Vagina (tissue), 2 donors: ENCODE results near the gene HES1.

Experiments used
- POLR2A ChIP-seq, 2 donors: fragments of 450-650 bp; IDR thresholded peaks; one replicate each; pipeline ENCODE4 v1.6.1; 2017; ENCODE audit warnings: antibody characterized with exemption in 2 of 2, mild to moderate bottlenecking in 2 of 2, moderate library complexity in 2 of 2
- POLR2AphosphoS5 ChIP-seq, 2 donors: sonication (generic); formaldehyde crosslinking; IDR thresholded peaks; one replicate each; pipeline ENCODE4 v1.9.0; 2017; ENCODE audit warnings: antibody characterized with exemption in 2 of 2, mild to moderate bottlenecking in 2 of 2, low read depth in 1 of 2; ENCODE audit not compliant: insufficient read depth in 1 of 2
- TF ChIP-seq, protein P1 (sequence below), 3 experiments: fragments of 450-650 bp in 2 of 3; fragments of 200-600 bp in 1 of 3; sonication (generic) in 1 of 3; IDR thresholded peaks; one replicate each; pipeline ENCODE4 v1.5.1; 2017 to 2019; ENCODE audit warnings: antibody characterized with exemption in 3 of 3, mild to moderate bottlenecking in 2 of 3, moderate library complexity in 2 of 3

DNA sequence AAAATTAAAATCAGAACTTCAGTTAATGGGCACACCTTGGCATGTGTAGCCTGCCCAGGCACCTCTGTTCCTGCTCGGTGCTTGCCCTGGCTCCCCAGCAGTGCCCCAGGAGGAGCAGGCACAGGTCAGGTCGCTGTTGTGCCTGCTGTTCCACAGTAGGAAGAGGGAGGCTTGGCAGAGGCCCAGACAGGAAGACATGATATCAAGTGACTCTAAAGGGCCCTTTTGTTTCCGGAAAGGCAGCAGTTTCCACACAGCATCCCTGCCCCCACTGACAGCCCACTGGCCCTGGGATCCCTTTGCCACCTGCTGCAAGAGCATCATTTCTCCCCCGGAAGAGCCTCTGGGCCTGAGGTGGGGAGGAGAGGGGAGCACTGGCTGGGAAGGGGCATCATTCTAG lies 40.5 kb upstream of the HES1 start:
- TF ChIP-seq, protein P1, sequence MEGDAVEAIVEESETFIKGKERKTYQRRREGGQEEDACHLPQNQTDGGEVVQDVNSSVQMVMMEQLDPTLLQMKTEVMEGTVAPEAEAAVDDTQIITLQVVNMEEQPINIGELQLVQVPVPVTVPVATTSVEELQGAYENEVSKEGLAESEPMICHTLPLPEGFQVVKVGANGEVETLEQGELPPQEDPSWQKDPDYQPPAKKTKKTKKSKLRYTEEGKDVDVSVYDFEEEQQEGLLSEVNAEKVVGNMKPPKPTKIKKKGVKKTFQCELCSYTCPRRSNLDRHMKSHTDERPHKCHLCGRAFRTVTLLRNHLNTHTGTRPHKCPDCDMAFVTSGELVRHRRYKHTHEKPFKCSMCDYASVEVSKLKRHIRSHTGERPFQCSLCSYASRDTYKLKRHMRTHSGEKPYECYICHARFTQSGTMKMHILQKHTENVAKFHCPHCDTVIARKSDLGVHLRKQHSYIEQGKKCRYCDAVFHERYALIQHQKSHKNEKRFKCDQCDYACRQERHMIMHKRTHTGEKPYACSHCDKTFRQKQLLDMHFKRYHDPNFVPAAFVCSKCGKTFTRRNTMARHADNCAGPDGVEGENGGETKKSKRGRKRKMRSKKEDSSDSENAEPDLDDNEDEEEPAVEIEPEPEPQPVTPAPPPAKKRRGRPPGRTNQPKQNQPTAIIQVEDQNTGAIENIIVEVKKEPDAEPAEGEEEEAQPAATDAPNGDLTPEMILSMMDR (IDR thresholded peaks at IDR 0.05): no peak
- no peak for TF ChIP-seq POLR2AphosphoS5 (IDR thresholded peaks at IDR 0.05; ENCODE audit: insufficient read depth in 1 of 2, low read depth in 1 of 2)
- no peak for TF ChIP-seq POLR2A (IDR thresholded peaks at IDR 0.05)
